ENCODE data around the gene SLC18A2.

Gene SLC18A2

GRCh38 chr10:117268258-117268657 lies 27.3 kb downstream of the SLC18A2 start:
- Histone ChIP-seq H3F3A (ENCODE audit: insufficient read depth, low read length) (no peaks in the 10 kb centered on the region), H3K9ac (ENCODE audit: low read length) (no peak overlapping the region), H3K4me1 (ENCODE audit: insufficient read depth, low read length, severe bottlenecking) (no peaks in the 10 kb centered on the region), H3K27me3 (ENCODE audit: insufficient read depth, low read length) (no peaks in the 10 kb centered on the region), H3K36me3 (ENCODE audit: insufficient read depth, low read length) (no peaks in the 10 kb centered on the region), H3K4me3 (ENCODE audit: low read depth, low read length, poor library complexity, severe bottlenecking) (no peak overlapping the region), H3K9me2 (ENCODE audit: low read depth, low read length) (no peaks in the 10 kb centered on the region), H3K27ac (ENCODE audit: low read depth, low read length, poor library complexity, severe bottlenecking) (no peak overlapping the region), H4K20me1 (ENCODE audit: insufficient read depth, low read length) (no peaks in the 10 kb centered on the region), H3K9me3 (ENCODE audit: low read length) (no peaks in the 10 kb centered on the region), H2AFZ (ENCODE audit: low read length) (no peak overlapping the region), H3K79me2 (ENCODE audit: insufficient read depth, low read length) (no peaks in the 10 kb centered on the region), H3K4me2 (ENCODE audit: low read length) (no peak overlapping the region)
- TF ChIP-seq CTCF (IDR thresholded peaks at IDR 0.05; ENCODE audit: low read length) (no peak), EZH2 (IDR thresholded peaks at IDR 0.05; ENCODE audit: borderline replicate concordance, low read length) (no peak)

GRCh38 chr10:117268907-117269306 lies 28.0 kb downstream of the SLC18A2 start:
- Histone ChIP-seq H3K4me2 (ENCODE audit: low read length) (no peak overlapping the region), H3K36me3 (ENCODE audit: insufficient read depth, low read length) (no peaks in the 10 kb centered on the region), H3K9ac (ENCODE audit: low read length) (no peak overlapping the region), H3K27ac (ENCODE audit: low read depth, low read length, poor library complexity, severe bottlenecking) (no peak overlapping the region), H3K4me1 (ENCODE audit: insufficient read depth, low read length, severe bottlenecking) (no peaks in the 10 kb centered on the region), H2AFZ (ENCODE audit: low read length) (no peak overlapping the region), H3K9me2 (ENCODE audit: low read depth, low read length) (no peaks in the 10 kb centered on the region), H3K27me3 (ENCODE audit: insufficient read depth, low read length) (no peaks in the 10 kb centered on the region), H3K9me3 (ENCODE audit: low read length) (no peaks in the 10 kb centered on the region), H3K4me3 (ENCODE audit: low read depth, low read length, poor library complexity, severe bottlenecking) (no peak overlapping the region), H3K79me2 (ENCODE audit: insufficient read depth, low read length) (no peaks in the 10 kb centered on the region), H4K20me1 (ENCODE audit: insufficient read depth, low read length) (no peaks in the 10 kb centered on the region), H3F3A (ENCODE audit: insufficient read depth, low read length) (no peaks in the 10 kb centered on the region)
- no peak for TF ChIP-seq CTCF (IDR thresholded peaks at IDR 0.05; ENCODE audit: low read length)
- no peak for TF ChIP-seq EZH2 (IDR thresholded peaks at IDR 0.05; ENCODE audit: borderline replicate concordance, low read length)

- Histone ChIP-seq H3F3A (ENCODE audit: insufficient read depth, low read length) (no peaks in the 10 kb centered on the region), H3K4me1 (ENCODE audit: insufficient read depth, low read length, severe bottlenecking) (no peaks in the 10 kb centered on the region), H3K9me3 (ENCODE audit: low read length) (no peaks in the 10 kb centered on the region), H3K4me3 (ENCODE audit: low read depth, low read length, poor library complexity, severe bottlenecking) (no peak overlapping the region), H3K9me2 (ENCODE audit: low read depth, low read length) (no peaks in the 10 kb centered on the region), H2AFZ (ENCODE audit: low read length) (no peak overlapping the region), H3K27ac (ENCODE audit: low read depth, low read length, poor library complexity, severe bottlenecking) (no peak overlapping the region), H4K20me1 (ENCODE audit: insufficient read depth, low read length) (no peaks in the 10 kb centered on the region), H3K4me2 (ENCODE audit: low read length) (no peak overlapping the region), H3K36me3 (ENCODE audit: insufficient read depth, low read length) (no peaks in the 10 kb centered on the region), H3K27me3 (ENCODE audit: insufficient read depth, low read length) (no peaks in the 10 kb centered on the region), H3K79me2 (ENCODE audit: insufficient read depth, low read length) (no peaks in the 10 kb centered on the region), H3K9ac (ENCODE audit: low read length) (no peak overlapping the region)
- no peak for TF ChIP-seq CTCF (IDR thresholded peaks at IDR 0.05; ENCODE audit: low read length)
- no peak for TF ChIP-seq EZH2 (IDR thresholded peaks at IDR 0.05; ENCODE audit: borderline replicate concordance, low read length)
These were observed 30.5 kb downstream of the SLC18A2 start for GRCh38 chr10:117271427-117271826.

All from OCI-LY1 (cell line).